22Rv1 (cell line): ENCODE data around the gene RAP1A.

Source experiments
- CTCF ChIP-seq: fragments of 450-650 bp; IDR thresholded peaks from 2 replicates; pipeline ENCODE4 v1.5.1; 2017; ENCODE audit warnings: mild to moderate bottlenecking
- ZFX ChIP-seq: fragments of 450-650 bp; IDR thresholded peaks from 2 replicates; pipeline ENCODE4 v1.6.1; 2017; ENCODE audit warnings: antibody characterized with exemption, borderline replicate concordance

DNA sequence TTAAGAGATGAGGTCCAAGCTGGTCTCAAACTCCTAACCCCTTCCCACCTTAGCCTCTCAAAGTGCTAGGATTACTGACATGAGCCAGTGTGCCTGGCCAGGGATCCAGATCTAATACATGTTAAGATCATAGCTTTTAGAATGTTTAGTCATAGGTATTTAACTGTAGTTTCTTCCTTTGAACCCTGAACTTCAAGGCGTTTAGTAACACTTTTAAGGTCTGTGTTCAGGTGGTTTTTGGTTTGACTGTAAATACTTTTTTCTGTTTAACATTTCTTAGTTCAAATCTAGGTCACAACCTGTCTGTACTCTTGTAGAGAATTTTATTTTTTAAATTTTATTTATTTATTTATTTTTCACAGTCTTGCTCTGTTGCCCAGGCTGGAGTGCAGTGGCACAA, 28.1 kb downstream of the RAP1A start:
- TF ChIP-seq CTCF = no peak
- no peak for TF ChIP-seq ZFX
